Measurements from ENCODE around the gene DNAJB2. TPM values are rescaled to one million over a fixed set of nuclear protein-coding genes. Genes with fewer than 3 reads are reported as not detected.

Gene DNAJB2
- total and polyA plus RNA-seq, 2 of the 8 experiments (the other 6 are each of a cell fraction or from before 2014, with no cell fraction given), result 21.0 to 26.3 TPM

- Histone ChIP-seq H3K23me2 (ENCODE audit: low read depth, low read length) (peaks cover 8% of the 10 kb centered on the region; the same call in 1 of the 2 replicates), H3K27ac (ENCODE audit: low read depth, low read length) (peak overlapping the region; percentile 66; the same call in 1 of the 2 replicates), H3K36me3 (ENCODE audit: control insufficient read depth in 2 of 4, insufficient read depth in 4 of 4, low read length in 3 of 4) (peaks cover 0 to 4% (median under 1%) of the 10 kb centered on the region in 4 experiments; a peak in 2 of 8 replicates), H3K9ac (replicated peaks in 1 of 4; ENCODE audit: extremely low read depth in 1 of 4, low read depth in 3 of 4, low read length in 3 of 4) (peak overlapping the region in 3 of 4 experiments; percentile 38 to 49 (median 41); a peak in 3 of 7 replicates), H3K23ac (ENCODE audit: insufficient read length) (no peak overlapping the region), H4K5ac (ENCODE audit: insufficient read length, low read depth, low read length) (peak overlapping the region; percentile 41), H2BK15ac (ENCODE audit: low read length) (peak overlapping the region; percentile 19; the same call in 1 of the 2 replicates), H2AFZ (ENCODE audit: low read length) (no peak overlapping the region), H3K79me2 (ENCODE audit: control insufficient read depth in 1 of 2, insufficient read depth in 2 of 2, low read length in 2 of 2) (no peaks in the 10 kb centered on the region), H3K4me1 (replicated peaks in 1 of 4; ENCODE audit: control insufficient read depth in 3 of 4, insufficient read depth in 4 of 4, low read length in 3 of 4) (peaks cover 9 to 23% (median 14%) of the 10 kb centered on the region in 4 experiments), H2BK12ac (ENCODE audit: low read depth, low read length) (no peak overlapping the region), H3K18ac (ENCODE audit: extremely low read depth, low read length) (peak overlapping the region; percentile 87; the same call in 1 of the 2 replicates), H3K4me2 (ENCODE audit: insufficient read depth in 1 of 2, low read depth in 2 of 2, low read length in 2 of 2) (peak overlapping the region; percentile 73 to 87), H2AK5ac (ENCODE audit: low read depth, low read length) (no peak overlapping the region; the same call in 1 of the 2 replicates), H2BK120ac (replicated peaks; ENCODE audit: low read depth, low read length) (no peak overlapping the region), H3K79me1 (ENCODE audit: low read depth, low read length) (no peaks in the 10 kb centered on the region; the same call in 1 of the 2 replicates), H3K56ac (replicated peaks; ENCODE audit: insufficient read length, low read depth, low read length) (no peak overlapping the region), H3K4me3 (ENCODE audit: extremely low read depth in 1 of 4, insufficient read depth in 2 of 4, low read depth in 3 of 4, low read length in 4 of 4) (peak overlapping the region; percentile 45 to 75 (median 52)), H4K20me1 (replicated peaks in 1 of 2; ENCODE audit: control insufficient read depth in 1 of 2, insufficient read depth in 2 of 2, low read length in 2 of 2) (no peaks in the 10 kb centered on the region), H4K91ac (replicated peaks; ENCODE audit: insufficient read length, low read length) (no peak overlapping the region), H3K4ac (replicated peaks; ENCODE audit: insufficient read length, low read depth, low read length) (no peak overlapping the region), H3K14ac (ENCODE audit: insufficient read length) (no peak overlapping the region), H2BK20ac (ENCODE audit: low read length) (no peak overlapping the region), H3K27me3 (replicated peaks in 1 of 4; ENCODE audit: control insufficient read depth in 3 of 4, extremely low read depth in 1 of 4, insufficient read depth in 3 of 4, low read length in 3 of 4) (no peaks in the 10 kb centered on the region; a peak in 1 of 7 replicates), H2BK5ac (ENCODE audit: low read depth, low read length) (peak overlapping the region; percentile 66; the same call in 1 of the 2 replicates), H4K8ac (ENCODE audit: extremely low read depth, insufficient read depth, low read length) (no peak overlapping the region; the same call in 1 of the 2 replicates), H3K9me3 (ENCODE audit: insufficient read depth in 2 of 2, low read depth in 1 of 2, low read length in 1 of 2) (no peaks in the 10 kb centered on the region)
- CTCF ChIA-PET (ENCODE audit: partially characterized antibody), result interaction anchor here (0.6 to 12.1 kb wide), 24 partner anchors 12 to 1522 kb away, joined by 3 to 220 read pairs (median 4); partner anchors contain the start of genes ABCB6, GLB1L, STK16 and TUBA4A
- FAIRE-seq (peak; percentile 24), DNase-seq (ENCODE audit: low read depth in 1 of 2, low spot score in 2 of 2) (no peak)
- TF ChIP-seq PHF8 (conservative IDR thresholded peaks at IDR 0.05; ENCODE audit: low read depth, low read length) (peak; percentile 35; the same call in 1 of the 2 replicates), SP1 (IDR thresholded peaks at IDR 0.05; ENCODE audit: low read depth, low read length) (no peak)
- 36% methylated on average over 9 of the region's 9 CpGs; no CpG with 5 or more reads in 1 of the 2 experiments for WGBS, 2 experiments (ENCODE audit: extremely low coverage in 1 of 2, insufficient coverage in 1 of 2, insufficient read length in 1 of 2, insufficient replicate concordance in 2 of 2, low coverage in 1 of 2, low lambda C conversion rate in 2 of 2, missing lambda C conversion rate in 1 of 2)
- POLR2A ChIA-PET (ENCODE audit: partially characterized antibody), result interaction anchor here (0.7 to 4.5 kb wide), 13 partner anchors 12 to 103 kb away, joined by 3 to 33 read pairs (median 4); partner anchors contain the start of genes ABCB6, ATG9A, GLB1L and PTPRN
These were observed 463 bp upstream of the DNAJB2 start for GRCh38 chr2:219278655-219279150.

Data from H1 (cell line).